ENCODE measurements around the gene COL27A1.
A peak's percentile ranks its signal among the peaks of the same experiment; 100 is the strongest.

The COL27A1 gene

DNA sequence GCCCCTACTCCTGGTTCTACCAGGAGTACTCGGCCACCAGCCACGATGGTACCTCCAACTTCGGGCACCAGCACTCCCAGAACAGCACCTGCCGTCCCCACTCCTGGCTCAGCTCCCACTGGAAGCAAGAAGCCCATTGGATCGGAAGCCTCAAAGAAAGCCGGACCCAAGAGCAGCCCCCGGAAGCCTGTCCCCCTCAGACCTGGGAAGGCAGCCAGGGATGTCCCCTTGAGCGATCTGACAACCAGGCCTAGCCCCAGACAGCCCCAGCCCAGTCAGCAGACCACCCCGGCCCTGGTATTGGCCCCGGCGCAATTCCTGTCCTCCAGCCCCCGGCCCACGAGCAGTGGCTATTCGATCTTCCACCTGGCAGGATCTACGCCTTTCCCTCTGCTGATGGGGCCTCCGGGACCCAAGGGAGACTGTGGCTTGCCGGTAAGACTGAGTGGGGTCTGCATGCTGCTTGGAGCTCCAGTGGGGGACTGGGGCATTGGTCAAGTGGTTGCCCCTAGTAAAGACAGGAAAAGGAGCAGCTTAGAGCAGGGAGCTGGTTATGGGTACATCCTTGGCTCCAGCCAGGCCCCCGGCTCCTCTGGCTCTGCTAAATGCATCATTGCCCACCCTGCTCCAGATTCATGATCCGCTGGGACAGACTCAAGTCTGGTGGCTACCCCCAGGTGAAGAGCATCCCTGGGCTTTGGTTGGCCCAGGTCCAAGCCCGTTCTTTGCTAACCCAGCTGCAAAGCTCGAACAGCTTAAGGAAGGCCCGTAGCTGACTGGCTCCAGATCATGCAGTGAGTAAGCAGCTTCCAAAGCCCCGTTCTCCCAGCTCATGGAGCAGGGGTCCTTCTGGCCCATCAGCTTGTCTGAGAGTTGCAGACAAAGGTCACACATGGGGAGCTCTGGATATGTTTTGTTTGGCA lies 14.0 kb downstream of the COL27A1 start:
- DNase-seq, result no peak

- DNase-seq, result no peak
Measured at GRCh38 chr9:114169952-114170770, 14.8 kb downstream of the COL27A1 start.

DNA sequence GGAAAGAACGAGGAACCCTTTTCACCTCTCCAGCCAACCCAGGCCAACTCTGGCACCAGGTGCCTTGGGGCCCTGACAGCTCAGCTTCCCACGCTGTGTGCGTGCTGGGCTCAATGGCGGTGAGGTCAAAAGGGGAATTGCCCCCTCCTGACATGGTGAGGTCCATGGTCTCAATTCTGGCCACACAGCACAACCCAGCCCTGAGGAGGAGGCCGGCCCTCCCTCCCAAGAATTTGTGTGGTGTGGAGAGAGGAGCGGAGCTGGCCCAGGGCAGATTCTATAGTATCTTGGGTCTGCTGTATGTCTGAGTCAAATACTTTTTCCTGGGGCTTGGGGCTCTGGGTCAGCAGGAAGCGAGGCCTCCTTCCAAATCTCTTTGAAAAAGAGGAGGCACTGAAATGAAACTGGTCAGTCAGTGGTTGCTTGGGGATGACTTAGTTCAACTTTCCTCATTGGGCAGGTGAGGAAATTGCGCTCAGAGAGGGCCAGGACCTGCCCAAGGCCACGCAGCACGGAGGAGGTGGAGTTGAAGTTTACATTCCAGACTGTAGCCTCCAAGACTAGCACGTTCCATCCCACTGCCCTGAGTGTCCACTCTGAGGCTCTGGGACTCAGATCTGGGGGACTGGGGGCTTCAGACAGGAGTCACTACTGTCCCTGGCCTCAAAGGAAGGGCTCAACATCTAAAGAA lies 15.6 kb downstream of the COL27A1 start:
- DNase-seq, result no peak

DNA sequence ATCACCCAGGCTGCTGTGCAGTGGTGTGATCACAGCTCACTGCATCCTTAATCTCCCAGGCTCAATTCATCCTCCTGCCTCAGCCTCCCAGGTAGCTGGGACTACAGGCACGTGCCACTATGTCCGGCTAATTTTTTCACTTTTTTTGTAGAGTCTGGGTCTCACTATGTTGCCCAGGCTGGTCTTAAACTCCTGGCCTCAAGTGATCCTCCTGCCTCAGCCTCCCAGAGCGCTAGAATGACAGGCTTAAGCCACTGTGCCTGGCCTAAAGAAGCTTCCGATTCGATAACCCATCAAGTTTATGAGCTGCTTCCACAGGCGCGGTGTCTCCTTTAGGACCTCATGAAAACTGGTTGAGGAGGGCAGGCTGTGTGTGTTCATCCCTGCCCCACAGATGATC lies 16.2 kb downstream of the COL27A1 start:
- no peak for DNase-seq

- DNase-seq, result no peak
Measured at GRCh38 chr9:114172981-114173833, 17.9 kb downstream of the COL27A1 start.

- DNase-seq, result no peak
Measured at GRCh38 chr9:114174557-114174875, 19.2 kb downstream of the COL27A1 start.

GRCh38 chr9:114174876-114175771 lies 19.8 kb downstream of the COL27A1 start:
- no peak for DNase-seq

GRCh38 chr9:114176624-114177291 lies 21.4 kb downstream of the COL27A1 start:
- DNase-seq, result no peak

DNA sequence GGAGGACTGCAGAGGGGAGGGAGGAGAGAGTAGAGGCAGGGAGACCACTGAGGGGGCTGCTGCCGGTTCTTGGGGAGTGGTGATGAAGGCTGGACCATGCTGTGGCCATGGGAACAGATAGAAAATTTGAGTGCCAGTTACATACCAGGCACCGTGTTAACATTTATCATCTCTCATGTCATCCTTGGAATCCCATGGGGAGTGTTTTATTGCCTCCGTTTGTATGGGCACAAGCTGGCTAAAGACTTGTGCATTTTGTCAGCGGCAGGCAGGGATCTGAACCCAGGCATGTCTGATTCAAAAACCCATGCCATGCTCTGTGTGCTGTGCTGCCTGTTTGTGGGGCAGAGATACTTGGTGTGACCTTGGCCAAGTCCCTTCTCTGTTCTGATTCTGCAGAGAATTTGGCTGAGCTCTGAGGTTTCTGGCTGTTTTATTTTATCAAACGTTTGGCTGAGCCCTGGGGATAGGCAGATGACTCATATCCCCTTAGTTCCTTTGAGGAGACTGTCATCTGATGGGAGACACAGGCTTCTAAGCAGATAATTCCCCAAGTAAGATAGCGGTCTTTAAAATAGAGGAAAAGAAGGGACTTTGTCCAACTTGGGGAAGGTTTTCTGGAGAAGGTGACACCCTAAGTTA lies 22.2 kb downstream of the COL27A1 start:
- peak; percentile 53 for DNase-seq

- no peak for DNase-seq
Measured at GRCh38 chr9:114178076-114178475, 22.7 kb downstream of the COL27A1 start.

DNA sequence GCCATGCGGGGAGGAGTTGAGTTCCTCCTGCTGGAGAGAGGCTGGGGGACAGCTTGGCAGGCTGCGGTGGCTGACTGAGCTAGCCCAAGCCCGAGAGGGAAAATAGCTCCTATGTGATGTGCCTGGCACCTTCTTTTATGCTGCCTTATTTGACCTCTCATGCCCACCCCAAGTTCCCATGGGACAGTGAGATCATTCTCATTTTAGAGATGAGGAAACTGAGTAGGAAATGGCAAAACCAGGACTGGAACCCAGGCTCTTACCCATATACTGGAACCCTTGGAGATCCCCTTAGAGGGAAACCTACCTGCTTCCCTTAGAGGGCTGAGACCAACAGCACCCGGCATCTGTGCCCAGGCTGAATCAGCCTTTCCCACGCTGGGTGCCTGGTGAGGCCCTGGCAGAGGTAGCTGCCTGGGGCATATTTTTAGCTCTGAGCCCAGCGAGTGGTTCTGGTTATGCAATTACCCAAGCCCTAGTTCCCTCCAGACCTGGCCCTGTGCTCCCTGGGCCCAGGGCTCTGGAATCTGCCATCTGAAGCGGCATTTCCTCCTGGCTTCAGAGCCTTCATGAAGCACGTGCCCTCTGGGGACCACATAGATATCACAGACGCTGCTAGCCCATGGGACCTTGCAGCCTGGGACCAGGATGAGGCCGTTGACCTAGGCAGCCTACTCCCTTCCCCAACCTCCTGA lies 23.6 kb downstream of the COL27A1 start:
- no peak for DNase-seq

GRCh38 chr9:114179516-114179915 lies 24.2 kb downstream of the COL27A1 start:
- DNase-seq, result no peak

GRCh38 chr9:114180696-114181606 lies 25.6 kb downstream of the COL27A1 start:
- no peak for DNase-seq

DNA sequence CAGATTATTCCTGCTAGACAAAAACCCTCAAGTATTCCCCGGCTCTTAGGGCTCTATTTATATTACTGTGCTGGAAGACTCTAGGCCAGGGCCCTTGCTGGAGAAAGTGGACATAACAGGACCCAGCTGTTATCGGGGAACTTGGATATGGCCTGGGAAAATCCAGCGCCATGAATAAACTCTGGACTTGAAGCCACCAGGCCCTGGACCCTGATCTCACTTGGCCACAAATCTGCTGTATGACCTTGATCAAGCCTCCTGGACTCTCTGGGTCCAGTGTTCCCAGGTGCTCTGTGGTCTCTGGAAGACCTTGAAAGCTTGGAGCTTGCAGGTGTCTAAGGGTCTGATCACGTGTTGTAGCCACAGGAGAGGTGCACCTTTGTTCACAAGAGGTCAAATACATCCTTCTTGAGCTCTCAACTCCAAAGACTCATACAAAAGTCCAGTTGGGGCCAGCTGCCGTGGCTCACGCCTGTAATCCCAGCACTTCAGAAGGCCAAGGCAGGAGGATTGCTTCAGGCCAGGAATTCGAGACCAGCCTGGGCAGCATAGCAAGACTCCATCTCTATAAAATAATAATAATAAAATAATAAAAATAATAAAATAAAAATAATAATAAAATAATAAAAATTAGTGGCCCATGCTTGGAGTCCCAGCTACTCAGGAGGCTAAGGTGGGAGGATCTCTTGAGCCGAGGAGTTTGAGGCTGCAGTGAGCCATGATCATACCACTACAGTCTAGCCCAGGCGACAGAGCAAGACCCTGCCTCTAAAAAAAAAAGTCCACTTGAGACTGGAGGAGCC lies 26.5 kb downstream of the COL27A1 start:
- no peak for DNase-seq

DNA sequence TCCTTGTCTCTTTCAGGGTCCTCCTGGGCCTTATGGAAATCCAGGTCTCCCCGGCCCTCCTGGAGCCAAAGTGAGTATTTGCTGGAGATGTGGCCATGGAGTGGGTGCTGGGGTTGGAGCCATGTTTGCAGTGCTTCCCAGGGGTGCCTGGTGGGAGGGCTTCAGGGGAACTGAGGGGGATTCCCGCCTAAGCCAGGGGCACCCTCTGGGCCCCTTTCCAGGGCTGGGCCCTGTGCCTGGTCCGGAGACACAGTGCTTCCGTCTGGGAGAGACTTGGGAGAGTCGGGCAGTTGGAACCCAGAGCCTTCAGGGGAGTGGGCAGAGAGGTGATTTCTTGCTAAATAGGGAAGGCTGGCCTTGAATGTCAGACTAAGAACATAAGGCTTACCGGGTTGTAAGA lies 27.7 kb downstream of the COL27A1 start:
- no peak for DNase-seq

GRCh38 chr9:114184071-114184470 lies 28.7 kb downstream of the COL27A1 start:
- DNase-seq, result no peak

DNA sequence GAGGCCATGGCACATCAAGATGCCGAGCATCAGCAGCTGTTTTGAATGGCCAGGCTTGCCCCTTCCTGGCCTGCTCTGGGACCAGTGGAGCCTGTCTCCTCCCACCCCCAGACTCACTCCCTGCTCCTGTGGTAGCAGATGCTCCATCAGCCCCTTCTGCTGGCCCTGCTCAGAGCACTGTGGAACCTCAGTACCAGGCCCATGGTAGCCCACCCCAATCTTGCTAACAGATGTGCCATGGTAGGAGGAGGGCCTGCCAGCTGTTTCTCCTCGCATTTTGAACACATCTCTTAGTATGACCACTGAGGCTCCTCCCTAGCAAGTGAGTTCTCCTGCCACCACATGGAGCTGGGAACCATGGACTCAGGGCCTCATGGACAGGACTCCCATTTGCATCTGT lies 29.5 kb downstream of the COL27A1 start:
- DNase-seq, result no peak

All from HCEC 1CT (cell line).